Measurements from ENCODE around the gene TNS3.

DNA sequence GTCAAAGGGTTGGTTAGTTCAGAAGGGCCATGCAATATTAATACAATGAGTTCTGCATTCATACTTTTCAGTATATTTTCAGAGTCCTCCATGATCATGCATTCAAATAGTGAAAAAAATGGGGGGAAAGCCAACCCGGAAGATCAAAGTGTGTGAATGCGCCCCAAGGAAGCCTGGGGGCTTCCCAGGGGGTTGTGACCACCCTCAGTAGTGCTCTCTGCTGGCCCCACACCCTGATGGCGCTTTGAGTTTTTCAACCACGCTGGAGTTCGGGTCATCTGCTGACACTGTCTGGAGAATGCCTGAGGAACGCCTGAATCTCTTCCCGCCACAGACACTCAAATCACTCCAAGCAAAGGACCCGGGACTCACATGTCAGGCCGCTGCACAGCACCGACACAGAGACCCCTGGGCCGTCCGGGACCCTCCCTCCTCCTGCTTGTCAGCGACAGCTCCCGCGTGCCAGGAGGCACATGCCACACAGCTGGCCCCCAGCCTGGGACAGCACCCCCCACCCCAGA lies 1.0 kb downstream of the TNS3 start:
- TF ChIP-seq FOXK1 (CRISPR knock-in tag; IDR thresholded peaks at IDR 0.05; ENCODE audit: borderline replicate concordance) (no peak), ZNF785 (CRISPR knock-in tag; IDR thresholded peaks at IDR 0.05) (no peak)
